Karpas-422 (cell line): Measurements from ENCODE around the gene ENPP3. TPM values are rescaled to one million over a fixed set of nuclear protein-coding genes. Genes with fewer than 3 reads are reported as not detected.

Experiments used
- DNase-seq: peaks from one replicate; pipeline ENCODE4 v3.0.0-alpha.2; 2015
- H2AFZ ChIP-seq: fragments of 200-600 bp; sonication (generic); 2 replicates; pipeline ENCODE4 v1.6.1; 2014; ENCODE audit warnings: antibody characterized with exemption, low read length, mixed read lengths
- H3K27ac ChIP-seq: fragments of 200-600 bp; sonication (generic); 2 replicates; pipeline ENCODE4 v1.5.1; 2014; ENCODE audit warnings: mild to moderate bottlenecking, low read length, moderate library complexity
- H3K27me3 ChIP-seq: fragments of 200-600 bp; sonication (generic); 2 replicates; pipeline ENCODE4 v1.6.1; 2014; ENCODE audit warnings: low read length, mixed read lengths
- H3K36me3 ChIP-seq: fragments of 200-600 bp; sonication (generic); 2 replicates; pipeline ENCODE4 v1.6.1; 2014; ENCODE audit warnings: low read length, mixed read lengths; ENCODE audit not compliant: insufficient read depth
- H3K4me1 ChIP-seq: fragments of 200-600 bp; sonication (generic); 2 replicates; pipeline ENCODE4 v1.6.1; 2014; ENCODE audit warnings: mild to moderate bottlenecking, low read length, mixed read lengths
- H3K4me2 ChIP-seq: fragments of 200-600 bp; sonication (generic); 2 replicates; pipeline ENCODE4 v1.6.1; 2014; ENCODE audit warnings: low read length, low read depth, mild to moderate bottlenecking; ENCODE audit not compliant: poor library complexity, severe bottlenecking
- H3K4me3 ChIP-seq: fragments of 200-600 bp; sonication (generic); 2 replicates; pipeline ENCODE4 v1.5.1; 2014; ENCODE audit warnings: mild to moderate bottlenecking, antibody characterized with exemption, low read length, mixed read lengths
- H3K79me2 ChIP-seq: fragments of 200-600 bp; sonication (generic); 2 replicates; pipeline ENCODE4 v1.6.1; 2014; ENCODE audit warnings: mild to moderate bottlenecking, low read length, mixed read lengths
- H3K9ac ChIP-seq: fragments of 200-600 bp; sonication (generic); 2 replicates; pipeline ENCODE4 v1.6.0; 2014; ENCODE audit warnings: low read length
- H3K9me2 ChIP-seq: fragments of 200-600 bp; sonication (generic), shearing (Covaris generic); replicated peaks from 2 replicates; pipeline ENCODE4 v1.6.0; 2014; ENCODE audit warnings: mild to moderate bottlenecking, low read length, moderate library complexity; ENCODE audit not compliant: insufficient read depth
- H3K9me3 ChIP-seq: fragments of 300-700, 200-600 bp; sonication (generic); 2 replicates; pipeline ENCODE4 v1.6.1; 2014; ENCODE audit warnings: low read length, mixed read lengths
- H4K20me1 ChIP-seq: fragments of 200-600 bp; sonication (generic); 2 replicates; pipeline ENCODE4 v1.6.1; 2014; ENCODE audit warnings: mild to moderate bottlenecking, antibody characterized with exemption, low read length, low read depth; ENCODE audit not compliant: insufficient read depth
- total RNA-seq: library from RNA; depleted of rRNA; stranded (reverse); fragments of >200 nt; shearing (Covaris generic); gene quantifications from 2 replicates; pipeline ENCODE4 v1.2.3, GENCODE V29; 2014; ENCODE audit warnings: low replicate concordance

Gene ENPP3
- total RNA-seq, 1 experiment from 2014 or later: not detected

DNA sequence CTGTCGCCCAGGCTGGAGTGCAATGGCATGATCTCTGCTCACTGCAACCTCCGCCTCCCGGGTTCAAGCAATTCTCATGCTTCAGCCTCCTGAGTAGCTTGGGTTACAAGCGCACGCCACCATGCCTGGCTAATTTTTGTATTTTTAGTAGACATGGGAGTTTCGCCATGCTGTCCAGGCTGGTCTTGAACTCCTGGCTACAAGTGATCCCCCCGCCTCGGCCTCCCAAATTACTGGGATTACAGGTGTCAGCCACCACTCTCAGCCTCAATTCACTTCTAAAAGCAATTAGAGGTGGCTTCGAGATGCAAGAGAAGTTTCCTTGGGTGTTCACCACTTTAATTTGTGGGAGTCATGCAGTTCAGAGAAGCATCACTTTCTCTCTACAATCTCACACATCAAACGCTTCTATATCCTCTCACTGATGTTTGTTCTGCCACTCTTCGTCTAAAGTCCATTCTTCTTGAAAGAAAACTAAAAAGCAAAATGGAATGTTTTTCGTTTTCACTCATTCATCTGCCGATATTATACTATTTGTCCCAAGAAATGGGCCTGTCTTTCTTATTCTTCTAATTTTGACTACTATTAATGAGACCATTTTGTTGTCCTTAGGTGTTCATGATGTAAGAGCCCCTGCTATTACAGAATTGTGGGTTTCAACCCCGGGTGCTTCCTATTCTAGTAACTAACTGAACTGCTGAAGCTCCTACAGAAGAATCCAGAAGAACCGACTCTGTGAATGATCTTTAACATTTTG lies 132.5 kb downstream of the ENPP3 start:
- Histone ChIP-seq H3K9me2 (no peaks in the 10 kb centered on the region), H3K9me3 (no peaks in the 10 kb centered on the region), H3K79me2 (no peaks in the 10 kb centered on the region), H3K36me3 (no peaks in the 10 kb centered on the region), H4K20me1 (no peaks in the 10 kb centered on the region), H3K27ac (no peak overlapping the region), H3K4me3 (no peak overlapping the region), H3K4me2 (no peak overlapping the region), H3K4me1 (no peaks in the 10 kb centered on the region), H3K27me3 (no peaks in the 10 kb centered on the region), H3K9ac (no peak overlapping the region), H2AFZ (no peak overlapping the region)
- no peak for DNase-seq

DNA sequence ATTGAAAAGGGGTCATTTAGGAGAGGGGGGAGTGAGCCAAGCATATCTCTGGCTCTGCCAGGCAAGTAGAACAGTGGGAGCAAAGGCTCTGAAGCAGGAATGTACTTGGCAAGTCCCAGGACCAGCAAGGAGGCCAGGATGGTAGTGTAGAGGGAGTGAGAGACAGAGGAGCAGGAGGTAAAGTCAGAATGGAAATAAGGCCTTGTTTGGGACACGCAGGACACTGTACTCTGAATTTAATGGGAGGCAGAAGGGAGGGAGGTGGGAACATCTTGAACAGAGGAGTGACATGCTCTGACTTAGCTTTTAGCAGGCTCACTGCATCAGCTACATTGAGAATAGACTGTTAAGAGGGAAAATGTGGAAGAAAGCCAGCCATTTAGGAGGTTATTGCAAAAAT lies 133.7 kb downstream of the ENPP3 start:
- H3K36me3 ChIP-seq: no peaks in the 10 kb centered on the region
- no peaks in the 10 kb centered on the region for H3K27me3 ChIP-seq
- no peak overlapping the region for H3K9ac ChIP-seq
- no peak for DNase-seq
- no peak overlapping the region for H3K4me2 ChIP-seq
- H3K9me3 ChIP-seq: no peaks in the 10 kb centered on the region
- no peak overlapping the region for H3K4me3 ChIP-seq
- no peaks in the 10 kb centered on the region for H3K9me2 ChIP-seq
- no peaks in the 10 kb centered on the region for H3K4me1 ChIP-seq
- H2AFZ ChIP-seq: no peak overlapping the region
- H3K79me2 ChIP-seq: no peaks in the 10 kb centered on the region
- no peaks in the 10 kb centered on the region for H4K20me1 ChIP-seq
- H3K27ac ChIP-seq: no peak overlapping the region

GRCh38 chr6:131773284-131773950 lies 136.3 kb downstream of the ENPP3 start:
- H3K27ac ChIP-seq: no peak overlapping the region
- no peaks in the 10 kb centered on the region for H3K4me1 ChIP-seq
- H3K4me2 ChIP-seq: no peak overlapping the region
- no peak overlapping the region for H2AFZ ChIP-seq
- no peaks in the 10 kb centered on the region for H3K36me3 ChIP-seq
- no peaks in the 10 kb centered on the region for H3K9me3 ChIP-seq
- H4K20me1 ChIP-seq: no peaks in the 10 kb centered on the region
- H3K79me2 ChIP-seq: no peaks in the 10 kb centered on the region
- H3K4me3 ChIP-seq: no peak overlapping the region
- H3K9me2 ChIP-seq: no peaks in the 10 kb centered on the region
- DNase-seq: no peak
- no peak overlapping the region for H3K9ac ChIP-seq
- no peaks in the 10 kb centered on the region for H3K27me3 ChIP-seq

- H3K4me2 ChIP-seq: no peak overlapping the region
Measured at GRCh38 chr6:131775886-131776285, 138.8 kb downstream of the ENPP3 start.

GRCh38 chr6:131776985-131777384 lies 139.9 kb downstream of the ENPP3 start:
- DNase-seq: no peak
- Histone ChIP-seq H3K4me2 (no peak overlapping the region), H3K36me3 (no peaks in the 10 kb centered on the region), H4K20me1 (no peaks in the 10 kb centered on the region), H3K27me3 (no peaks in the 10 kb centered on the region), H2AFZ (no peak overlapping the region), H3K27ac (no peak overlapping the region), H3K4me3 (no peak overlapping the region), H3K79me2 (no peaks in the 10 kb centered on the region), H3K4me1 (no peaks in the 10 kb centered on the region), H3K9me2 (no peaks in the 10 kb centered on the region), H3K9me3 (no peaks in the 10 kb centered on the region), H3K9ac (no peak overlapping the region)

More at GRCh38 chr6:131775886-131776285, 138.8 kb downstream of the ENPP3 start:
- Histone ChIP-seq H3K4me1 (no peaks in the 10 kb centered on the region), H3K9ac (no peak overlapping the region), H3K9me3 (no peaks in the 10 kb centered on the region), H3K4me3 (no peak overlapping the region), H2AFZ (no peak overlapping the region), H3K9me2 (no peaks in the 10 kb centered on the region), H3K27ac (no peak overlapping the region), H3K79me2 (no peaks in the 10 kb centered on the region), H3K36me3 (no peaks in the 10 kb centered on the region), H3K27me3 (no peaks in the 10 kb centered on the region), H4K20me1 (no peaks in the 10 kb centered on the region)
- DNase-seq: no peak

DNA sequence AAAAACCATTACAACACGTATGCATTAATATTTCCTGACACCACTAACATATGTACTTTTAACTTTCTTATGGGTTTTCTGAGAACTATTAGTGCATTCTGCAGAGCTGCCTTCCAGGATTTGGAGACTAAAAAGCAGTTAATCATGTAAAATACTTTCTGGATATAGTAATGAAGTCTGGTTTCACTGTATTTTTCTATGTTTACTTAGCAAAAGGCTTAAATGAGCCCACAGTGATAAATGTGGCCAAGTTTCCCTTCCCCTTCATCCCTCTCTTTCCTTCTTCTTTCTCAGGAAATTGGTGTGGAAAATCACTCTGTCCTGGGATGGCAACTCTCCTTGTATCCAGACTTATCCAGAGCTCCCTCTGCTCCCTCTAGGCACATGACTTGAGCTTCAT lies 141.1 kb downstream of the ENPP3 start:
- Histone ChIP-seq H3K9me2 (no peaks in the 10 kb centered on the region), H3K79me2 (no peaks in the 10 kb centered on the region), H3K27me3 (no peaks in the 10 kb centered on the region), H3K4me1 (no peaks in the 10 kb centered on the region), H3K9ac (no peak overlapping the region), H4K20me1 (no peaks in the 10 kb centered on the region), H3K27ac (no peak overlapping the region), H3K4me3 (no peak overlapping the region), H3K9me3 (no peaks in the 10 kb centered on the region), H3K4me2 (no peak overlapping the region), H3K36me3 (no peaks in the 10 kb centered on the region), H2AFZ (no peak overlapping the region)
- no peak for DNase-seq

- H3K9me3 ChIP-seq: no peaks in the 10 kb centered on the region
- no peak overlapping the region for H3K4me2 ChIP-seq
- no peak overlapping the region for H2AFZ ChIP-seq
- H3K4me3 ChIP-seq: no peak overlapping the region
- no peak overlapping the region for H3K9ac ChIP-seq
- no peaks in the 10 kb centered on the region for H3K9me2 ChIP-seq
- H3K27ac ChIP-seq: no peak overlapping the region
- no peaks in the 10 kb centered on the region for H3K36me3 ChIP-seq
- H3K4me1 ChIP-seq: no peaks in the 10 kb centered on the region
- no peaks in the 10 kb centered on the region for H3K79me2 ChIP-seq
- H4K20me1 ChIP-seq: no peaks in the 10 kb centered on the region
- no peaks in the 10 kb centered on the region for H3K27me3 ChIP-seq
- DNase-seq: no peak
Measured at GRCh38 chr6:131779304-131779703, 142.2 kb downstream of the ENPP3 start.

DNA sequence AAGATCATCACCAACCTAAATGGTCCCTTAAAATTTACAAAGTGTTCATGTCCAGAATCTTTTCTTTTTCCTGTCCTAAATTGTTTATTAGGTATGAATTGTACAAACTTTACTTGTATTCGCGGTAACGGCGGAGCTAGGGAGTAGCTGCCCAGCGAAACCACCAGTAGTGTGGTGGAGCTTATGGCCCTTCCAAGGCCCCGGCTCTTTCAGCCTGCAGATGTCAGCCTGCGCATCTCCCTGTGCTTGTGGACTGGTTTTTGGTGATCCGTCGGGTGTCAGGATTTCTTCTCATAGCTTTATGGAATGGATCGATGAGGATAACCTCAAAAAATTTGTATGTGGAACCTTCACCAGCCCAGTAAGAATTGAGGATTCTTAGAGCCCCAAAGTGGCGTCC lies 143.5 kb downstream of the ENPP3 start:
- Histone ChIP-seq H3K27ac (no peak overlapping the region), H3K4me2 (no peak overlapping the region), H2AFZ (no peak overlapping the region), H3K9ac (no peak overlapping the region), H3K36me3 (no peaks in the 10 kb centered on the region), H3K79me2 (no peaks in the 10 kb centered on the region), H3K4me3 (no peak overlapping the region), H3K27me3 (no peaks in the 10 kb centered on the region), H3K9me3 (no peaks in the 10 kb centered on the region), H3K9me2 (no peaks in the 10 kb centered on the region), H3K4me1 (no peaks in the 10 kb centered on the region), H4K20me1 (no peaks in the 10 kb centered on the region)
- DNase-seq: no peak
